NCI-H187 (cell line): ENCODE results near the gene SNAPC1.

Experiments used
- DNase-seq, 2 experiments: peaks; one replicate each; lab custom pipeline; 2025; lab: John Stamatoyannopoulos, UW

SNAPC1 gene

GRCh38 chr14:61812347-61813095 lies 50.3 kb downstream of the SNAPC1 start, which contains the start of gene SYT16:
TSS of gene SYT16 (plus strand) at chr14:61812703.
- no peak for DNase-seq

GRCh38 chr14:61813096-61813606 lies 50.9 kb downstream of the SNAPC1 start:
- no peak for DNase-seq

GRCh38 chr14:61822458-61822857 lies 60.2 kb downstream of the SNAPC1 start:
- DNase-seq: no peak

GRCh38 chr14:61832783-61833182 lies 70.6 kb downstream of the SNAPC1 start:
- no peak for DNase-seq

DNA sequence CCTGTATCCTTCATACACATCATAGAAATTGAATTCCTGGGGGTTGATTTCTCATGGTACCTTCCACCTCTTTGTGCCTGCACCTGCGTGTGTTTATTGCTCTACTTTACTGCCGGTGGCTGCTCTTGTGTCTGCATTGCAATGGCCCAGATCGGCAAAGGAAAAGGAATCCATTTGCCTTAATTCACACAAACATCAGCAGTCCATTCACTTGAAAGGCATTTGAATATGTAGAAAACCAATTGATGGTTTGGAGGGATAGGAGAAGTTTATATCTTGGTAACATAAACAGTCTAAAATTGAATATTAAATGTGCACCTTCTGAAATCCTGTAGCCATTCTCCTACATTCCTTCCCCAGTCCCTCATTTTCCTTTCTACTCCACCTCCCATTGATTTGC lies 74.0 kb downstream of the SNAPC1 start:
- no peak for DNase-seq

DNA sequence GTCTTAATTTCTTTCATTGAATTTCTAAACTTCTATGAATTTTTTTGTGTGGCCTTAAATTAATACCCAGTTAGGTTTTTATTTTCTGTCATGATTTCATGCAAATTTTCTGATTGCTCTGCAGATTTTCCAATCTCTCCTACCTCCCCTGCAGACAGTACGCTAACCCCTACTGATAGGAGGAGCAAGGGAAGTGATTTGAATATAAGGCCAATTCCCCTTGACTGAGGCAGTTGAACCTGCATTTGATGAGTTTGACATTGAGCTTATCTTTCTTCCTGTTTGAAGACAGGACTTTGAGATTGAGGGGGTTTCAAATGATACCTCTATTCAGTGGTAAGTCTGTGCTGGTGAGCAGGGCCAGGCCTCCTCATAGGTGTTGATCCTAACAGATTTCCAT lies 74.6 kb downstream of the SNAPC1 start:
- DNase-seq: no peak

DNA sequence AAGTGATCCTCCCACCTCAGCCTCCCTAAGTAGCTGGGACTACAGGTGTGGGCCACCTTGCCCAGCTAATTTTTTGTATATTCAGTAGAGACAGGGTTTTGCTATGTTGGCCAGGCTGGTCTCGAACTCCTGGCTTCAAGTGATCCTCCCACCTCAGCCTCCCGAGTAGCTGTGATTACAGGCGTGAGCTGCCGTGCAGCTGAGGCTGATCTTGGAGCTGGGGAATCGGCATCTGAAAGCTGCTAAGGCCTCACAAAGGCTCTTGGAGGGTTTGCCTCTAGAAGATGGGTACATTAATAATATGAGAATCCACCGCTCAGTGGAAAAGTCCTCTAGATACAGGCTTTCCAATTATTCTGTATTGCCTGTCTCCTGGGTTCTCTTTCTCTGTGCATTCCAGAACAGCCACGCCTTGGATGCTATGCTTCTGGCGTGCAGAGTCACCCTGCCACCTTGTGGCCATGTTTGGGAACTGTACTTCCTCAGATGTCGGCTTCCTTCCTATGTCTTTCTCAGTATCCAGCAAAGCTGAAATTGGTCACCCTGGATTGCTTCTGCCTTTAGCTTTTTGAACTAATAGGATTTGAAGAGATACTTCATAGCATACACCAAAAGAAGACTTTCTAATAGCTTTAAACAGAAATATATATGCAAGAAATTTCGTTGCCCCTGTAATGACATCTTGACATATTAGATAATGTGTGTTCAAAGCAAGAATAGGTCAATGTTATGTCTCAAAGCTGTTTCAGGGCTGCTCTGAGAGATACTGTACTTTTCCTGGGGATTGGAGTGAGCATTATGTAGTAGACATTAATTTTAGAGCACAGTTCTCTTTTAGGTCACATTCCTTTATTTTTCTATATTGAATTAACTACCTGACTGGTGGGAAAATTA lies 75.4 kb downstream of the SNAPC1 start:
- peak; percentile 67 to 79 for DNase-seq

- DNase-seq: no peak
Observed at GRCh38 chr14:61838661-61839245, 76.5 kb downstream of the SNAPC1 start.

DNA sequence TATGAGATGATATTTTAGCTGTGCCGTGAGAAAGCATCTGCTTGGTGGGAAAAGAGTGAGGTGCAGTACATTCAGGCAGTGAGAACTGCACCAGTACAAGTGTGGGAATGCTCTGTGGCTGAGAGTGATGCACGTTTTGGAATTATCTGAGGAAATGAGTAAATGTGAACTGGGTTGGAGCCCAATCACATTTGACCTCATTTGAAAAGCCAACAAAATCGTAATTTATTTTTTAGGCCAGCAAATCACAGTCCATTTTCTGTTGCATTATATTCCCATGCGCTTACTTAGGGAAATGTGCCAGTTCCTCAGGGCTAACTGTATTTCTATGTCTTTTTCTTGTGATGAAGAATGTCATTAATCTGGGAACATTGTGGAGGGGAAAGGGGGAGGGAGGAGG lies 77.3 kb downstream of the SNAPC1 start:
- no peak for DNase-seq

- DNase-seq: no peak
Observed at GRCh38 chr14:61841145-61841544, 78.9 kb downstream of the SNAPC1 start.
